ENCODE data around the gene FRMD4A.

DNA sequence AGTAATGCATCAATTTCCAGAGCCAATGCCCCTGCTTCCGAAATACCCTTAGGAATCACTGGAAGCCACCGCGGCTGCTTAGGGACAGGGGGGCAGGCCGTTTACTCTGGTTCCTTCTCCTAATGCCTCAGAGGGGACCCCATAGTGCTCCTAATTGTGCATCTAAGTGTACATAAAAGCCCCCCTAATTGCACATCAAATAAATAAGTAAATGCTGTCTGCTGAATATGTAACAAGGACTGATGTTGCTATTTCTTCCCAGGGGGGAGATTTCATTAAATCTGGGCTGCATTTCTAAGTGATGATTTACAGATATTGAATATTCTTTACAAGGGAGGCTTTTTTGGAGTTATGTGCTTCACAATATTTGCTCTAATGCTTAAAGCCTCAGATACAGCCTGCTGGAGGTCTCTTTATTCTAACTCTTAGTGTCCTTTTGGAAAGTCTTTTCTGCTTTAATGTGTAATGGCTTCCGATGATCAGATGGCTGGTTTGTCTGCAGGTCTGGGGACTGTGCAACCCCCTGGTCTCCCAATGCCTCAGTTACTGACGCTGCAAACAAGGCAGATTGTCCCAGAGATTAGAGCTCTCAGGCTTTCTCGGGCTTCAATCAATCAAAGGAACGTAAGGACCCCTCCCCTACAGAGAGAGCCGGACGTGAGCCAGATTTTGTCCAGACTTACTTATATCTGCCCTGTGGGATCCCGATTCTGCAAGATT, 601.0 kb downstream of the FRMD4A start:
- no peak for TF ChIP-seq JUNB (IDR thresholded peaks at IDR 0.05)
- no peak for TF ChIP-seq BCLAF1 (IDR thresholded peaks at IDR 0.05)
- no peak for TF ChIP-seq CTCF (IDR thresholded peaks at IDR 0.05 in 2 of 3, conservative IDR thresholded peaks at IDR 0.05 in 1 of 3; ENCODE audit: control insufficient read depth in 2 of 3, extremely low read depth in 1 of 3, insufficient read depth in 1 of 3, low read depth in 3 of 3, low read length in 3 of 3)
- TF ChIP-seq ZNF217 (IDR thresholded peaks at IDR 0.05), result no peak
- no peak for TF ChIP-seq STAT1 (conservative IDR thresholded peaks at IDR 0.05)
- TF ChIP-seq E2F8 (IDR thresholded peaks at IDR 0.05; ENCODE audit: low read depth, partially characterized antibody), result no peak
- TF ChIP-seq, protein P1, sequence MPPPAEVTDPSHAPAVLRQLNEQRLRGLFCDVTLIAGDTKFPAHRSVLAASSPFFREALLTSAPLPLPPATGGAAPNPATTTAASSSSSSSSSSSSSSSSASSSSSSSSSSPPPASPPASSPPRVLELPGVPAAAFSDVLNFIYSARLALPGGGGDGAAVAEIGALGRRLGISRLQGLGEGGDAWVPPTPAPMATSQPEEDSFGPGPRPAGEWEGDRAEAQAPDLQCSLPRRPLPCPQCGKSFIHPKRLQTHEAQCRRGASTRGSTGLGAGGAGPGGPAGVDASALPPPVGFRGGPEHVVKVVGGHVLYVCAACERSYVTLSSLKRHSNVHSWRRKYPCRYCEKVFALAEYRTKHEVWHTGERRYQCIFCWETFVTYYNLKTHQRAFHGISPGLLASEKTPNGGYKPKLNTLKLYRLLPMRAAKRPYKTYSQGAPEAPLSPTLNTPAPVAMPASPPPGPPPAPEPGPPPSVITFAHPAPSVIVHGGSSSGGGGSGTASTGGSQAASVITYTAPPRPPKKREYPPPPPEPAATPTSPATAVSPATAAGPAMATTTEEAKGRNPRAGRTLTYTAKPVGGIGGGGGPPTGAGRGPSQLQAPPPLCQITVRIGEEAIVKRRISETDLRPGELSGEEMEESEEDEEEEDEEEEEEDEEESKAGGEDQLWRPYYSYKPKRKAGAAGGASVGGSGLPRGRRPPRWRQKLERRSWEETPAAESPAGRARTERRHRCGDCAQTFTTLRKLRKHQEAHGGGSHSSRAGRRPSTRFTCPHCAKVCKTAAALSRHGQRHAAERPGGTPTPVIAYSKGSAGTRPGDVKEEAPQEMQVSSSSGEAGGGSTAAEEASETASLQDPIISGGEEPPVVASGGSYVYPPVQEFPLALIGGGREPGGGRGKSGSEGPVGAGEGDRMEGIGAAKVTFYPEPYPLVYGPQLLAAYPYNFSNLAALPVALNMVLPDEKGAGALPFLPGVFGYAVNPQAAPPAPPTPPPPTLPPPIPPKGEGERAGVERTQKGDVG (CRISPR knock-in tag; IDR thresholded peaks at IDR 0.05), result no peak
- no peak for TF ChIP-seq NR2C2 (IDR thresholded peaks at IDR 0.05; ENCODE audit: borderline replicate concordance, control insufficient read depth, insufficient read length, low read depth)
- no peak for TF ChIP-seq BMI1 (IDR thresholded peaks at IDR 0.05; ENCODE audit: borderline replicate concordance)
- no peak for TF ChIP-seq NFYB (IDR thresholded peaks at IDR 0.05; ENCODE audit: insufficient read depth, low read depth, low read length)
- TF ChIP-seq PML (IDR thresholded peaks at IDR 0.05; ENCODE audit: low read length), result no peak
- TF ChIP-seq PBX3 (IDR thresholded peaks at IDR 0.05; ENCODE audit: insufficient replicate concordance, low read depth, low read length), result no peak

All from GM12878 (cell line).